DOHH2 (cell line): Measurements from ENCODE around the gene CCR5AS.

Experiments used
- H3F3A ChIP-seq: fragments of 200-600 bp; sonication (generic), shearing (Covaris generic); 2 replicates; pipeline ENCODE4 v1.6.0; 2016; ENCODE audit warnings: antibody characterized with exemption, mild to moderate bottlenecking; ENCODE audit not compliant: control insufficient read depth, insufficient read depth
- H3K27ac ChIP-seq: fragments of 200-600 bp; sonication (generic); 2 replicates; pipeline ENCODE4 v1.5.1; 2014; ENCODE audit warnings: low read depth, mild to moderate bottlenecking, low read length, moderate library complexity
- H3K27me3 ChIP-seq: fragments of 200-600 bp; sonication (generic); 2 replicates; pipeline ENCODE4 v1.6.1; 2014; ENCODE audit warnings: mild to moderate bottlenecking, low read length, mixed read lengths; ENCODE audit not compliant: control insufficient read depth
- H3K36me3 ChIP-seq: fragments of 200-600 bp; sonication (generic); 2 replicates; pipeline ENCODE4 v1.6.1; 2014; ENCODE audit warnings: mild to moderate bottlenecking, low read length, moderate library complexity, mixed read lengths; ENCODE audit not compliant: control insufficient read depth
- H3K4me1 ChIP-seq: fragments of 200-600 bp; sonication (generic); 2 replicates; pipeline ENCODE4 v1.6.1; 2014; ENCODE audit warnings: mild to moderate bottlenecking, low read length, mixed read lengths; ENCODE audit not compliant: control insufficient read depth
- H3K4me2 ChIP-seq: fragments of 200-600 bp; sonication (generic); 2 replicates; pipeline ENCODE4 v1.6.0; 2014; ENCODE audit warnings: mild to moderate bottlenecking, low read length, moderate library complexity
- H3K4me3 ChIP-seq: fragments of 200-600 bp; sonication (generic); 2 replicates; pipeline ENCODE4 v1.5.1; 2014; ENCODE audit warnings: mild to moderate bottlenecking, low read length, mixed read lengths
- H3K79me2 ChIP-seq: fragments of 200-600 bp; sonication (generic); 2 replicates; pipeline ENCODE4 v1.6.1; 2014; ENCODE audit warnings: mild to moderate bottlenecking, low read length, mixed read lengths; ENCODE audit not compliant: control insufficient read depth
- H3K9me2 ChIP-seq: fragments of 200-600 bp; sonication (generic); replicated peaks from 2 replicates; pipeline ENCODE4 v1.6.1; 2014; ENCODE audit warnings: mild to moderate bottlenecking, low read length, mixed read lengths; ENCODE audit not compliant: control insufficient read depth
- H3K9me3 ChIP-seq: fragments of 200-600 bp; sonication (generic); 2 replicates; pipeline ENCODE4 v1.6.1; 2014; ENCODE audit warnings: antibody characterized with exemption, low read length, mixed read lengths; ENCODE audit not compliant: control insufficient read depth, insufficient read depth
- H4K20me1 ChIP-seq: fragments of 200-600 bp; sonication (generic); 2 replicates; pipeline ENCODE4 v1.6.0; 2014; ENCODE audit warnings: low read depth, mild to moderate bottlenecking, antibody characterized with exemption, low read length, moderate library complexity; ENCODE audit not compliant: control insufficient read depth, insufficient read depth
- CTCF ChIP-seq: fragments of 200-600 bp; sonication (generic); IDR thresholded peaks from one replicate; pipeline ENCODE4 v1.5.1; 2014; ENCODE audit warnings: antibody characterized with exemption, mild to moderate bottlenecking, low read depth, low read length; ENCODE audit not compliant: poor library complexity, severe bottlenecking
- EZH2phosphoT487 ChIP-seq: fragments of 200-600 bp; sonication (generic); IDR thresholded peaks from 2 replicates; pipeline ENCODE4 v1.6.1; 2017; ENCODE audit warnings: borderline replicate concordance, mild to moderate bottlenecking, antibody characterized with exemption, low read length, moderate library complexity, mixed read lengths

CCR5AS gene

GRCh38 chr3:46318207-46318927 lies 88.5 kb downstream of the CCR5AS start:
- Histone ChIP-seq H3K4me3 (no peak overlapping the region), H3K36me3 (no peaks in the 10 kb centered on the region), H3K4me1 (peaks cover 12% of the 10 kb centered on the region), H3K9me2 (no peaks in the 10 kb centered on the region), H3F3A (no peaks in the 10 kb centered on the region), H3K4me2 (no peak overlapping the region), H3K27ac (no peak overlapping the region), H3K79me2 (no peaks in the 10 kb centered on the region), H4K20me1 (no peaks in the 10 kb centered on the region), H3K9me3 (no peaks in the 10 kb centered on the region), H3K27me3 (peaks cover 17% of the 10 kb centered on the region)
- TF ChIP-seq EZH2phosphoT487: no peak
- TF ChIP-seq CTCF: no peak

GRCh38 chr3:46316206-46316605 lies 90.7 kb downstream of the CCR5AS start:
- no peaks in the 10 kb centered on the region for H3K9me3 ChIP-seq
- no peak for TF ChIP-seq EZH2phosphoT487
- no peak for TF ChIP-seq CTCF
- H3K27ac ChIP-seq: no peak overlapping the region
- no peaks in the 10 kb centered on the region for H3F3A ChIP-seq
- no peaks in the 10 kb centered on the region for H4K20me1 ChIP-seq
- H3K4me3 ChIP-seq: no peak overlapping the region
- H3K36me3 ChIP-seq: no peaks in the 10 kb centered on the region
- peaks cover 15% of the 10 kb centered on the region for H3K27me3 ChIP-seq
- no peaks in the 10 kb centered on the region for H3K79me2 ChIP-seq
- H3K9me2 ChIP-seq: no peaks in the 10 kb centered on the region
- H3K4me2 ChIP-seq: no peak overlapping the region
- peaks cover 2% of the 10 kb centered on the region for H3K4me1 ChIP-seq

- Histone ChIP-seq H3K36me3 (no peaks in the 10 kb centered on the region), H3K4me3 (no peak overlapping the region), H3F3A (no peaks in the 10 kb centered on the region), H3K9me3 (no peaks in the 10 kb centered on the region), H3K4me2 (no peak overlapping the region), H3K27me3 (peaks cover 16% of the 10 kb centered on the region; the same call in 1 of the 2 replicates), H3K79me2 (no peaks in the 10 kb centered on the region), H3K27ac (no peak overlapping the region), H3K4me1 (no peaks in the 10 kb centered on the region), H4K20me1 (no peaks in the 10 kb centered on the region), H3K9me2 (no peaks in the 10 kb centered on the region)
- no peak for TF ChIP-seq EZH2phosphoT487
- TF ChIP-seq CTCF: no peak
Observed at GRCh38 chr3:46314517-46314916, 92.3 kb downstream of the CCR5AS start.
